Right atrium auricular region (tissue), 2 donors: ENCODE data around the gene MIXL1. TPM values are rescaled to one million over a fixed set of nuclear protein-coding genes. Genes with fewer than 3 reads are reported as not detected.

Source experiments
- DNase-seq: peaks from one replicate; pipeline ENCODE4 v3.0.0-alpha.2; 2019; ENCODE audit warnings: low spot score
- H3K27ac ChIP-seq, 2 donors: fragments of 200-600 bp; sonication (generic); 1 replicate in 1 of 2; 2 replicates in 1 of 2; pipeline ENCODE4 v1.5.1; 2016 to 2019
- H3K27me3 ChIP-seq, 2 donors: fragments of 200-600 bp; sonication (generic); one replicate each; pipeline versions ENCODE4 v1.5.1 to v1.6.0; 2017 to 2019
- H3K36me3 ChIP-seq: fragments of 200-600 bp; sonication (generic); one replicate; pipeline ENCODE4 v1.5.1; 2016
- H3K4me1 ChIP-seq, 2 donors: fragments of 200-600 bp; sonication (generic); one replicate each; pipeline versions ENCODE4 v1.5.1 to v1.6.0; 2017 to 2019
- H3K4me3 ChIP-seq, 2 donors: fragments of 200-600 bp; sonication (generic); 1 replicate in 1 of 2; 2 replicates in 1 of 2; pipeline ENCODE4 v1.5.1; 2017 to 2019; ENCODE audit warnings: mild to moderate bottlenecking in 1 of 2, moderate library complexity in 1 of 2
- H3K9me3 ChIP-seq, 2 donors: fragments of 200-600 bp; sonication (generic); one replicate each; pipeline ENCODE4 v1.5.1; 2019
- CTCF ChIP-seq, 2 donors: fragments of 200-600 bp; sonication (generic); IDR thresholded peaks; one replicate each; pipeline ENCODE4 v1.5.1; 2019; ENCODE audit warnings: antibody characterized with exemption in 2 of 2
- total RNA-seq, 2 donors: library from RNA; depleted of rRNA; stranded (reverse); fragments of >200 nt; gene quantifications; one replicate each; pipeline ENCODE4 v1.1.0, GENCODE V29; 2016

Gene MIXL1
- not detected for total RNA-seq

GRCh38 chr1:226223157-226223785 is at the start of gene MIXL1:
Gene MIXL1 (plus strand): TSS chr1:226223664. CDS start chr1:226223682, 18 bp downstream.
- DNase-seq: no peak
- no peak for TF ChIP-seq CTCF (IDR thresholded peaks at IDR 0.05)
- Histone ChIP-seq H3K27ac (no peak within 1 kb of the TSS), H3K9me3 (no peaks in the 10 kb centered on the region), H3K27me3 (no peaks in the 10 kb centered on the region), H3K36me3 (no peaks in the 10 kb centered on the region), H3K4me1 (peaks cover 0 to 9% of the 10 kb centered on the region in 2 donors), H3K4me3 (peak within 1 kb of the TSS; percentile 14 to 53)

GRCh38 chr1:226176870-226177269 is 46.6 kb upstream of the MIXL1 start:
- no peak for DNase-seq
- Histone ChIP-seq H3K9me3 (no peaks in the 10 kb centered on the region), H3K27me3 (no peaks in the 10 kb centered on the region), H3K4me3 (no peak overlapping the region), H3K4me1 (peaks cover 0 to 19% of the 10 kb centered on the region in 2 donors), H3K27ac (no peak overlapping the region), H3K36me3 (no peaks in the 10 kb centered on the region)
- no peak for TF ChIP-seq CTCF (IDR thresholded peaks at IDR 0.05)

- Histone ChIP-seq H3K27ac (peak overlapping the region in 1 of 2 donors; percentile 37), H3K4me1 (peaks cover 0 to 42% of the 10 kb centered on the region in 2 donors), H3K27me3 (no peaks in the 10 kb centered on the region), H3K4me3 (no peak overlapping the region), H3K9me3 (no peaks in the 10 kb centered on the region), H3K36me3 (no peaks in the 10 kb centered on the region)
- TF ChIP-seq CTCF (IDR thresholded peaks at IDR 0.05): peak in 1 of 2 donors; percentile 55
- peak; percentile 66 for DNase-seq
Observed at GRCh38 chr1:226181996-226182714, 41.3 kb upstream of the MIXL1 start.

GRCh38 chr1:226185141-226186036 is 38.1 kb upstream of the MIXL1 start:
- no peak for DNase-seq
- H3K9me3 ChIP-seq: no peaks in the 10 kb centered on the region
- peak overlapping the region; percentile 92 to 94 for H3K4me3 ChIP-seq
- TF ChIP-seq CTCF (IDR thresholded peaks at IDR 0.05): no peak
- peak overlapping the region; percentile 87 to 90 for H3K27ac ChIP-seq
- H3K27me3 ChIP-seq: no peaks in the 10 kb centered on the region
- peaks cover 0 to 42% of the 10 kb centered on the region in 2 donors for H3K4me1 ChIP-seq
- H3K36me3 ChIP-seq: no peaks in the 10 kb centered on the region

- no peak for TF ChIP-seq CTCF (IDR thresholded peaks at IDR 0.05)
- Histone ChIP-seq H3K27me3 (no peaks in the 10 kb centered on the region), H3K4me3 (peak within 1 kb of the TSS; percentile 92 to 94), H3K9me3 (no peaks in the 10 kb centered on the region), H3K36me3 (no peaks in the 10 kb centered on the region), H3K27ac (peak within 1 kb of the TSS; percentile 87 to 90), H3K4me1 (peaks cover 0 to 35% of the 10 kb centered on the region in 2 donors)
- peak; percentile 87 for DNase-seq
Observed at GRCh38 chr1:226186124-226187018, 37.1 kb upstream of the MIXL1 start, which contains the start of gene ACBD3. Gene ACBD3 (minus strand): TSS chr1:226186741. CDS start chr1:226186675, 66 bp downstream.
